SKM-1 (cell line): ENCODE results near the gene ATRN.

Experiments
- DNase-seq: peaks from one replicate; lab custom pipeline; 2025; ENCODE audit not compliant: unreplicated experiment; lab: John Stamatoyannopoulos, UW

The ATRN gene

DNA sequence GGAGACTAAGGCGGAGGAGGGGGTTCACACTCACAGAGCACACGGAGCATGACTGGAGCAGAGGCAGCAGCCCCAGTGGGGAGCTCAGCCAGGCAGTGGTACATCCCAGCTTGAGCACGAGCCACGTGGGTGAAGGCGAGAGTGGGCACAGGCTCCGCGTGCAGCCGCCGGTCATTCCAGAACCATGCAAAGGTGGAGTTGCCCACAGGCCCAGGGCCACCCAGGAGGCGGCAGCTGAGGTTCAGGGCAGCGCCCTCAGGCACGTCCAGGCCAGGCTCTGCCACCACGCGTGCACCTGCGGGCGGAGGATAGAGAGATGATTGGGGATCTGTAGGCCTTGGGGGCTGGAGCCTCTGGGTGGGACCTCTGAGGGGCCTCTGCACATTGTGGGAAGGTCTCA, 220.5 kb downstream of the ATRN start:
- DNase-seq: no peak

- no peak for DNase-seq
Measured at GRCh38 chr20:3691897-3692296, 221.1 kb downstream of the ATRN start.

GRCh38 chr20:3692706-3693294, 222.0 kb downstream of the ATRN start:
- DNase-seq: no peak

DNA sequence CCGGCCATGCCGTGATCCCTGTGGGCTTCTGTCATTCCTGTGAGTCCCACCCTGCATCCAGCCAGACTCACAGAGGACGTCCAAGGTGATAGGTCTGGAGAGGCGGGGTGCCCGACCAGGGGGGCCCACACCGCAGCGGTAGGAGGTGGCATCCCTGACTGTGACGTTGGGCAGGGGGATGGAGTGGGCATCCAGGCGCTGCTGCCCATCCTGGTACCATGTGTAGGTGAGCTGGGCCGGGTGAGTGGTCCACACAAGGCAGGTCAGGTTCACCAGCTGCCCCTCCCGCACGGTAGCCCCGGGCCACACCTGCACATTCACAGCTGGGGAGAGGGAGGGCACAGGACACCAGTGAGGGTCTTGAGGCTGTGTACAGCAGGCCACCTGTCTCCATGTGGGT, 222.6 kb downstream of the ATRN start:
- DNase-seq: no peak

- DNase-seq: no peak
Measured at GRCh38 chr20:3694864-3695263, 224.0 kb downstream of the ATRN start.

- DNase-seq: no peak
Measured at GRCh38 chr20:3696200-3696599, 225.4 kb downstream of the ATRN start.

GRCh38 chr20:3696745-3697587, 226.1 kb downstream of the ATRN start:
- no peak for DNase-seq

- DNase-seq: no peak
Measured at GRCh38 chr20:3697588-3698305, 226.9 kb downstream of the ATRN start.

DNA sequence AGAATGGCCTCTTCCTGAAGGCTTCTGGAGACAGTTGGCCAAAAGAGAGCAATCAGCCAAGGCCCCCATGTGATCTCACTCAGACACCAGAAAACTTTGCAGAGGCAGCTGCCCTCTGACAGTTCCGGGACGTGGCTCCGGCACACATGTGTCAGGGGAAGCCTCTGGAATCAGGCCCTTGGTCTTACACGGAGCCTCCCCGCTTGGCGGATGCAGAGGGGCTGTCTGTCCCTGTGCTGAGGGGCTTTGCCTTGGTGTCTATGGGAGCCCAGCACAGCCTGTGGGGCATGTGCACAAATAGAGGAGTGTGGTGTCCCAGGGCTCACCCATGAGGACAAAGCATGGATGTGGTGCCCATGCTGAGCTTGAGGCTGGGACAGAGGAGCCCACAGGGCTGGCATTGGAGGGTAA, 227.8 kb downstream of the ATRN start:
- no peak for DNase-seq

- no peak for DNase-seq
Measured at GRCh38 chr20:3699037-3699436, 228.2 kb downstream of the ATRN start.
